ENCODE results near the gene MISP3.

Gene MISP3

DNA sequence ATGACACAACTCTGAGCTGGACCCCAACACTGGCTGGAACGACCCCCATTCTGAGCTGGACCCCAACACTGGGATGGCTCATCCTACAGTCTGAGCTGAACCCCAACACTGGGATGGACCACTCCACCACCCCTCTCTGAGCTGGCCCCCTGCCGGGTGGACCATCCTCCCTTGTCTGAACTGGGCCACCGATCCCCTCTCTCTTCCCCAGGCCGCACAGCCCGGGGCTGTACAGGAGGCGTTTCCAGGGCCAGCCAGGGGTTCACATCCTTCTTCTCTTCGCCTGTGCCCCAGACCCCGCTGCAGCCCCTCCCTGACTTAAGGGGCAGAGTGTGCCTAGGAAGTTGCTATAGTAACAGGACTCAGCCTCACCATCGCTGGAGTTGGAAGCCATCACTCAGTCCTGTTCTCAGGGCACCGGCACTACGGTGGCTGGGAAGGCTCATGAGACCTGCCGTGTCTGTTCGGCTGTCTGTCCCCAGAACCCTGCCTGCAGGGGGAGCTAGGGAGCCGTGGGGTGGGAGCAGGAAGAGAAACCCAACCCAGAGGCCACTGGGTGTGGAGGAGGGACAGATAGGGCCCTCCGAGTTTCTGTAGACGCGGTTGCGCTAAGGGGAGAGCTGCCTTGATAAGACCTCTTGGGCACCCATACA, 41.3 kb downstream of the MISP3 start:
- Histone ChIP-seq H3K27me3 (ENCODE audit: insufficient read depth, insufficient read length) (no peaks in the 10 kb centered on the region), H3K36me3 (ENCODE audit: insufficient read depth, insufficient read length, low read length) (no peaks in the 10 kb centered on the region), H3K4me1 (ENCODE audit: insufficient read depth, insufficient read length) (peaks cover 25% of the 10 kb centered on the region), H3K9me3 (ENCODE audit: insufficient read depth, low read length) (no peaks in the 10 kb centered on the region), H3K4me3 (ENCODE audit: insufficient read length, low read depth) (no peak overlapping the region), H3K9ac (ENCODE audit: insufficient read length, low read depth) (peak overlapping the region; percentile 51)
- TF ChIP-seq ZNF274 (IDR thresholded peaks at IDR 0.05; ENCODE audit: low read depth, low read length) (no peak), SUZ12 (IDR thresholded peaks at IDR 0.05; ENCODE audit: extremely low read depth, insufficient read depth, insufficient read length) (no peak), YY1 (IDR thresholded peaks at IDR 0.05; ENCODE audit: insufficient read depth, insufficient read length) (no peak)
- DNase-seq (ENCODE audit: low read depth, low spot score): no peak

DNA sequence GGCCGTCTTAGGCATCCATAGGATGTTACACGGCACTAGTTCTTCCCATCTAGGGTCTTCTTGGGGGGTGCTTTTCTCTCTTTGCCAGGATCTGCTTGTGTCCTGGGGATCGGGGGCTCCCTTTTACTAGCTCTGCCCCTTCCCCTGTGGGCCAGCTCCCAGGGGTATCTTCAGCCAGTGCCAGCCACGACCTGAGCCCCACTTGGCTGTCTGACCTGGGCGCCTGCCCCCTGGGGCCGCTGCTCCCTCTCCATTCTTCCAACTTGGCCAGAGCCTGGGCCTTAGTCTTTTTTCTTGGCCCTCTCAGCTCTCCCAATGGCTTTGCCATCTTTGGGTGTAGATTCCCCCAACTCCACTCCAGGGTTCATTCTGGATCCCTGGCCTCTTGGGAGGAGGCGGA, 41.9 kb downstream of the MISP3 start:
- DNase-seq (ENCODE audit: low read depth, low spot score): no peak
- TF ChIP-seq YY1 (IDR thresholded peaks at IDR 0.05; ENCODE audit: insufficient read depth, insufficient read length): no peak
- Histone ChIP-seq H3K9me3 (ENCODE audit: insufficient read depth, low read length) (no peaks in the 10 kb centered on the region), H3K9ac (ENCODE audit: insufficient read length, low read depth) (no peak overlapping the region), H3K27me3 (ENCODE audit: insufficient read depth, insufficient read length) (no peaks in the 10 kb centered on the region), H3K36me3 (ENCODE audit: insufficient read depth, insufficient read length, low read length) (peaks cover under 1% of the 10 kb centered on the region), H3K4me3 (ENCODE audit: insufficient read length, low read depth) (no peak overlapping the region), H3K4me1 (ENCODE audit: insufficient read depth, insufficient read length) (peaks cover 25% of the 10 kb centered on the region)

DNA sequence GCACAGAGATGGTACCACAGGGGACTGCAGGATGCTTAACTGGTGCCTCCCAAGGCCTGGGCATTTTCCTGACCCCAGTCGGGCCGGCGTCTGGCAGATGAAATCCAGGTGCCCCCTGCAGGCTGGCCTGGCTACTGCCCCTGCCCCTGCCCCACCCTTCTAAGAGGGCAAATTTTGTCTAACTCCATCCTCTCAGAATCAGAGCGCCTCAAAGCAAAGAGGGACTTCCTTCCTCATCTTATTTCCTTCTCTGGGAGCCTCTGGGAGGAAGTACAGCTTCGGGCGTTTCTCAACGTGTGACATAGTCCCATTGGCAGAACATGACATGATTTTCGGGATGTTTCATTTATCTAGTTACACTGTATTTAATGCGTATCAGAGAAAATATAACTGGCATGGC, 42.3 kb downstream of the MISP3 start:
- TF ChIP-seq YY1 (IDR thresholded peaks at IDR 0.05; ENCODE audit: insufficient read depth, insufficient read length) (no peak), ZNF274 (IDR thresholded peaks at IDR 0.05; ENCODE audit: low read depth, low read length) (no peak), SUZ12 (IDR thresholded peaks at IDR 0.05; ENCODE audit: extremely low read depth, insufficient read depth, insufficient read length) (no peak)
- Histone ChIP-seq H3K4me3 (ENCODE audit: insufficient read length, low read depth) (no peak overlapping the region), H3K9me3 (ENCODE audit: insufficient read depth, low read length) (no peaks in the 10 kb centered on the region), H3K4me1 (ENCODE audit: insufficient read depth, insufficient read length) (peaks cover 25% of the 10 kb centered on the region), H3K36me3 (ENCODE audit: insufficient read depth, insufficient read length, low read length) (peaks cover 4% of the 10 kb centered on the region), H3K9ac (ENCODE audit: insufficient read length, low read depth) (no peak overlapping the region), H3K27me3 (ENCODE audit: insufficient read depth, insufficient read length) (no peaks in the 10 kb centered on the region)
- DNase-seq (ENCODE audit: low read depth, low spot score): no peak

DNA sequence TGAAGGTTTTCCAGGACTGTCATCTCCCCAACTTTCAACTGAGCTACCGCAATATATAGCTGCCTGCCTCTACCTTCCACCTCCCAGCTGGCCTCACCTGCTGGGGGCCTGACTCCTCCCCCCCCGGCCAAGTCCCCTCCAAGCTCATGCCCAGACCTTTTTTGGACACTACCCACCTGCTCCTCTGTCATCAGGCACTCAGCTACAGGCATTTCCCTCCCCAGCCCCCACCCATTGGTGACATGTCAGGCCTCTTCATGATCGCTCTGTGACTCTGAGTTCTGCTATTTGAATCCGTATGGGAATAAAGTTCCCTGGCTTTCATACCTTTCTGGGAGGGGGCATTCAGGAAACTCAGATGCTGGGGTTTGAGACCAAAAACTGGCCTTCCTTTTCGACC, 43.2 kb downstream of the MISP3 start:
- peaks cover 23% of the 10 kb centered on the region for H3K4me1 ChIP-seq (ENCODE audit: insufficient read depth, insufficient read length)
- TF ChIP-seq YY1 (IDR thresholded peaks at IDR 0.05; ENCODE audit: insufficient read depth, insufficient read length) (no peak), SUZ12 (IDR thresholded peaks at IDR 0.05; ENCODE audit: extremely low read depth, insufficient read depth, insufficient read length) (no peak), ZNF274 (IDR thresholded peaks at IDR 0.05; ENCODE audit: low read depth, low read length) (no peak)

DNA sequence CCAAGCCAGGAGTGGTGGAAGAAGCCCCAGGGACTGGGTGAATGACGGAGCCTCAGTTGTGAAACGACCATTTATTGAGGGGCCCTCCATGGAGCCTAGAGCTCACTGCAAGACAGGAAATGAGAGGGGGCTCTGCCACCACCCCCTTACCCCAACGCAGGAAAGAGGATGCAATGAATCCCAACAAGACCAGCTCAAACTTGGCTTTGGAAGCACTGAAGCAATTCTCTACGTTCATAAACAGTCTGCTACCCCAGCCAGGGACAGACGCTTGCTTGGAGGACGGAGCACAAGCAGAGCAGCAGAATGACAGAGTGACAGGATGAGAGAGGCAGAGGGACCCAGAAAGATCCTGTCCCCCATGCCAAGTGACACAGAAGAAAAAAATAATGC, 43.9 kb downstream of the MISP3 start:
- peak overlapping the region; percentile 72 for H3K4me3 ChIP-seq (ENCODE audit: insufficient read length, low read depth)
- peaks cover 21% of the 10 kb centered on the region for H3K36me3 ChIP-seq (ENCODE audit: insufficient read depth, insufficient read length, low read length)
- H3K4me1 ChIP-seq (ENCODE audit: insufficient read depth, insufficient read length): peaks cover 21% of the 10 kb centered on the region
- H3K9me3 ChIP-seq (ENCODE audit: insufficient read depth, low read length): no peaks in the 10 kb centered on the region
- no peaks in the 10 kb centered on the region for H3K27me3 ChIP-seq (ENCODE audit: insufficient read depth, insufficient read length)
- TF ChIP-seq SUZ12 (IDR thresholded peaks at IDR 0.05; ENCODE audit: extremely low read depth, insufficient read depth, insufficient read length): no peak
- TF ChIP-seq ZNF274 (IDR thresholded peaks at IDR 0.05; ENCODE audit: low read depth, low read length): no peak
- no peak for TF ChIP-seq YY1 (IDR thresholded peaks at IDR 0.05; ENCODE audit: insufficient read depth, insufficient read length)
- H3K9ac ChIP-seq (ENCODE audit: insufficient read length, low read depth): peak overlapping the region; percentile 82
- DNase-seq (ENCODE audit: low read depth, low spot score): no peak

More for the DNA sequence above, 43.2 kb downstream of the MISP3 start:
- peaks cover 13% of the 10 kb centered on the region for H3K36me3 ChIP-seq (ENCODE audit: insufficient read depth, insufficient read length, low read length)
- H3K9ac ChIP-seq (ENCODE audit: insufficient read length, low read depth): no peak overlapping the region
- H3K4me3 ChIP-seq (ENCODE audit: insufficient read length, low read depth): no peak overlapping the region
- H3K27me3 ChIP-seq (ENCODE audit: insufficient read depth, insufficient read length): no peaks in the 10 kb centered on the region
- H3K9me3 ChIP-seq (ENCODE audit: insufficient read depth, low read length): no peaks in the 10 kb centered on the region
- DNase-seq (ENCODE audit: low read depth, low spot score): no peak

DNA sequence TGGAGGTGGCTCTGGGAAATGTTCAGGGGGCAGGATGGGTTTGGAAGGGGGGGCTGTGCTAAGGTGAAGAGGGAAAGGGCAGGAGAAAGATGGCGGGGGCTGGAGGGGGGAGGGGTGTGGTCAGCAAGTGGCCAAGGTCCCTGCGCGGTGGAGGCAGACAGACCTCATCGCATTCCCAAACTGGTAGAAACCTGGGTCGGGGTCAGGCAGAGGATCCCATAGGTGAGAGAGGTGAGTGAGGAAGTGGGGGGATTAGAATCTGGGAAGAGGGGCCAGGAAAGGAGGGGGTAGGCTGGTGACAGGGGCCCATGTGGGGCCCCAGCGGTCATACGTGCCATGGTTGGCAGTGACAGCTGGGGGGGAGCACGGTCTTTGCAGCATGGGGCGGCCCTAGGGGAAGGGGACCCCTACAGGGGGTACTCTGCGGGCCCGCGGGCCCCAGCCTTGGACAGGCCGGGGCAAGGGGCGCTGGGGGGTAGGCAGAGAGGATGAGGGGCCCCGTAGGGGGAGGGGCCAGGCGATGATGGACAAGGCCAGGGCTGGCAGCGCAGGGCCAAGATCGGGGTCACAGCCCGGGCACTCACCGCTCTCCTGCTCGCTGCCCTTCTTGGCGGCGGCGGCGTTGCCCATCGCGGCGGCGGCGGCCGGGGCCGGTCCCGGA, 44.5 kb downstream of the MISP3 start:
- peak overlapping the region; percentile 72 for H3K4me3 ChIP-seq (ENCODE audit: insufficient read length, low read depth)
- TF ChIP-seq SUZ12 (IDR thresholded peaks at IDR 0.05; ENCODE audit: extremely low read depth, insufficient read depth, insufficient read length): no peak
- TF ChIP-seq YY1 (IDR thresholded peaks at IDR 0.05; ENCODE audit: insufficient read depth, insufficient read length): no peak
- no peak for TF ChIP-seq ZNF274 (IDR thresholded peaks at IDR 0.05; ENCODE audit: low read depth, low read length)
- no peak for DNase-seq (ENCODE audit: low read depth, low spot score)
- peaks cover 21% of the 10 kb centered on the region for H3K36me3 ChIP-seq (ENCODE audit: insufficient read depth, insufficient read length, low read length)
- no peaks in the 10 kb centered on the region for H3K27me3 ChIP-seq (ENCODE audit: insufficient read depth, insufficient read length)
- no peaks in the 10 kb centered on the region for H3K9me3 ChIP-seq (ENCODE audit: insufficient read depth, low read length)
- peaks cover 21% of the 10 kb centered on the region for H3K4me1 ChIP-seq (ENCODE audit: insufficient read depth, insufficient read length)
- H3K9ac ChIP-seq (ENCODE audit: insufficient read length, low read depth): peak overlapping the region; percentile 82

DNA sequence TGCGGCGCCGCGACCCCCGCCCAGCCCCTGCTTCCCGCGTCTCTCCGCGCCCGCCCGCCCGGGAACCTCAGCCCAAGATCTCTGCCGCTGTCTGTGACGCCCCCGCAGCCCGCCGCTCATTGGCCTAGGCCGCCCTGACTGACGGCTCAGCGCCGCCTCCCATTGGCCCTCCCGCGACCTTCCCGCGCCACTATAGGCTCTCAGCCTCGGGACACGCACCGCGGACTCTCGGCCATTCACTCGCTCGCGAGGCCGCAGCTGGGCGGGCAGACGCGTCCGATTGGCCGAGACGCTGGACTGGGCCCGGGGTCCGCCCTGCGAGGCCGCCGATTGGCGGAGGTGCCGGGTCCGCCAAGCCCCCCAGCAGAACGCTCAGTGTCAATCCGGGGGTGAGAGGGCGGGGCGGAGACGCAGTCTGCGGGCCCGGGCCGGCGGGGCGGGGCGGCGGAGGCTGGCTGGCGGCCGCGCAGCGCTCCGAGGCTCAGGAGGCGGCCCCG, 45.1 kb downstream of the MISP3 start, which contains the start of gene PRKACA:
TSS of gene PRKACA (minus strand) at position 95 of the 497 bp plus-strand sequence. CDS start 215 bp downstream, outside the sequence.
- H3K4me3 ChIP-seq (ENCODE audit: insufficient read length, low read depth): peak within 1 kb of the TSS; percentile 72
- H3K9ac ChIP-seq (ENCODE audit: insufficient read length, low read depth): peak within 1 kb of the TSS; percentile 89
- H3K9me3 ChIP-seq (ENCODE audit: insufficient read depth, low read length): no peaks in the 10 kb centered on the region
- peak; percentile 99 for DNase-seq (ENCODE audit: low read depth, low spot score)
- H3K36me3 ChIP-seq (ENCODE audit: insufficient read depth, insufficient read length, low read length): peaks cover 24% of the 10 kb centered on the region
- H3K27me3 ChIP-seq (ENCODE audit: insufficient read depth, insufficient read length): no peaks in the 10 kb centered on the region
- TF ChIP-seq SUZ12 (IDR thresholded peaks at IDR 0.05; ENCODE audit: extremely low read depth, insufficient read depth, insufficient read length) (no peak), YY1 (IDR thresholded peaks at IDR 0.05; ENCODE audit: insufficient read depth, insufficient read length) (no peak), ZNF274 (IDR thresholded peaks at IDR 0.05; ENCODE audit: low read depth, low read length) (no peak)
- peaks cover 15% of the 10 kb centered on the region for H3K4me1 ChIP-seq (ENCODE audit: insufficient read depth, insufficient read length)

Measured in NT2/D1 (cell line).